Mesangial cell (primary cell): ENCODE results near the gene RTL1. TPM values are rescaled to one million over a fixed set of nuclear protein-coding genes. Genes with fewer than 3 reads are reported as not detected.

Experiments
- total RNA-seq: library from RNA; depleted of rRNA; stranded (reverse); fragments of >200 nt; gene quantifications from 2 replicates; pipeline ENCODE4 v1.2.3, GENCODE V29; 2015

RTL1 gene
- under 0.01 and 0.16 TPM in 2 replicates for total RNA-seq

GRCh38 chr14:100903672-100904185, at the start of gene RTL1:
Gene RTL1, minus strand, starts transcription at chr14:100903722. Its CDS starts 18,934 bp downstream, at chr14:100884788.

Other genes with a start within 250 kb of the RTL1 start
- 1.1 TPM in 1 of 2 replicates, not detected in the other for gene DLK1, start 176.8 kb downstream of the RTL1 start, total RNA-seq
- gene MEG3, start 77.6 kb downstream of the RTL1 start, total RNA-seq = 50.4 and 69.5 TPM in 2 replicates